Measurements from ENCODE around the gene ZNF398.

- no peak for TF ChIP-seq CTCF (IDR thresholded peaks at IDR 0.05)
- no peak for TF ChIP-seq POLR2A (IDR thresholded peaks at IDR 0.05)
Observed at GRCh38 chr7:149223176-149223575, 75.9 kb downstream of the ZNF398 start.

Measured in body of pancreas (tissue), 4 donors.